Stomach (tissue), 4 donors: ENCODE measurements around the gene UBE2M.

ENCODE experiments used
- CTCF ChIP-seq, 7 experiments: fragments of 450-650 bp in 4 of 7; fragments of 200-600 bp in 3 of 7; sonication (generic) in 3 of 7; IDR thresholded peaks; one replicate each; pipeline ENCODE4 v1.5.1; 2016 to 2019; ENCODE audit warnings: antibody characterized with exemption in 7 of 7, control low read depth in 2 of 7, mild to moderate bottlenecking in 1 of 7
- POLR2A ChIP-seq, 4 donors: fragments of 450-650 bp; IDR thresholded peaks; one replicate each; pipeline ENCODE4 v1.6.1; 2016; ENCODE audit warnings: antibody characterized with exemption in 4 of 4, control low read depth in 2 of 4, mild to moderate bottlenecking in 1 of 4, moderate library complexity in 1 of 4

GRCh38 chr19:58579473-58580142, 21.2 kb upstream of the UBE2M start:
- TF ChIP-seq CTCF (IDR thresholded peaks at IDR 0.05) = no peak
- TF ChIP-seq POLR2A (IDR thresholded peaks at IDR 0.05) = no peak
